HUES48 (cell line): ENCODE data around the gene GPRIN3.

Source experiments
- H3K27ac ChIP-seq: one replicate; pipeline ENCODE4 v1.7.0; 2013; ENCODE audit warnings: low read depth, low read length, inconsistent platforms
- H3K27me3 ChIP-seq: 2 replicates; pipeline ENCODE4 v1.6.1; 2013; ENCODE audit warnings: mild to moderate bottlenecking, low read length; ENCODE audit not compliant: control insufficient read depth, insufficient read depth
- H3K36me3 ChIP-seq: 2 replicates; pipeline ENCODE4 v1.6.1; 2013; ENCODE audit warnings: low read length; ENCODE audit not compliant: control insufficient read depth, insufficient read depth
- H3K4me1 ChIP-seq: 2 replicates; pipeline ENCODE4 v1.6.1; 2013; ENCODE audit warnings: mild to moderate bottlenecking, low read length; ENCODE audit not compliant: control insufficient read depth, insufficient read depth
- H3K4me3 ChIP-seq: 2 replicates; pipeline ENCODE4 v1.5.1; 2013; ENCODE audit warnings: mild to moderate bottlenecking, low read depth, low read length
- H3K9ac ChIP-seq: 2 replicates; pipeline ENCODE4 v1.6.1; 2013; ENCODE audit warnings: mild to moderate bottlenecking, low read depth, low read length, moderate library complexity
- H3K9me3 ChIP-seq: 2 replicates; pipeline ENCODE4 v1.6.1; 2013; ENCODE audit warnings: low read length; ENCODE audit not compliant: control insufficient read depth, insufficient read depth

GPRIN3 gene

GRCh38 chr4:89290727-89291516, 16.7 kb downstream of the GPRIN3 start:
- Histone ChIP-seq H3K36me3 (no peaks in the 10 kb centered on the region), H3K9ac (no peak overlapping the region), H3K9me3 (no peaks in the 10 kb centered on the region), H3K27me3 (no peaks in the 10 kb centered on the region), H3K27ac (no peak overlapping the region), H3K4me3 (no peak overlapping the region), H3K4me1 (no peaks in the 10 kb centered on the region)

- H3K27me3 ChIP-seq: no peaks in the 10 kb centered on the region
- 0 out of 2 replicates have a peak, but pooled peaks cover 5% of the 10 kb centered on the region for H3K4me1 ChIP-seq
- no peak overlapping the region for H3K9ac ChIP-seq
- H3K27ac ChIP-seq: no peak overlapping the region
- H3K36me3 ChIP-seq: no peaks in the 10 kb centered on the region
- no peaks in the 10 kb centered on the region for H3K9me3 ChIP-seq
- no peak overlapping the region for H3K4me3 ChIP-seq
Measured at GRCh38 chr4:89289312-89289711, 18.3 kb downstream of the GPRIN3 start.

GRCh38 chr4:89288430-89288829, 19.2 kb downstream of the GPRIN3 start:
- Histone ChIP-seq H3K9ac (no peak overlapping the region), H3K9me3 (no peaks in the 10 kb centered on the region), H3K27ac (no peak overlapping the region), H3K36me3 (no peaks in the 10 kb centered on the region), H3K27me3 (no peaks in the 10 kb centered on the region), H3K4me1 (peaks cover 8% of the 10 kb centered on the region; the same call in 1 of the 2 replicates), H3K4me3 (no peak overlapping the region)

DNA sequence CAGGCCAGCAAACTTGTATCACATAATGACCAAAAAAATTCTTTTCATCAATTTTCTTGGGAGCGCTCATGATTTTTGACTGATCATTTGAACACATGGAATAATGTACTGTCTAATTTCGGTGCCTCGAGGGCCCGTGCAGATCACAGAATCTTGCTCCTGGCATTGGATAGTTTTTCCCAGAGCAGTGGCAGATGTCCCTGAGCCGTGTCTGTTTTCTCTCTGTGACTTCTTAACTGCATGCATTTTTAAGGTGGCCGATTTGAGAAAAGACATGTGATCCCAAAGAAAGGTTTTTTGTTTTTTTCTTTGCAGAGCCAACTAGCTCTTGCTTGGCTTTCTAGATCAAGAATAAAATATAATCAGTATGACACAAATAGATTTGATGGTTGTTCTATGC, 19.7 kb downstream of the GPRIN3 start:
- no peaks in the 10 kb centered on the region for H3K27me3 ChIP-seq
- H3K27ac ChIP-seq: no peak overlapping the region
- H3K4me1 ChIP-seq: peaks cover 12% of the 10 kb centered on the region; the same call in 1 of the 2 replicates

GRCh38 chr4:89285745-89286144, 21.9 kb downstream of the GPRIN3 start:
- no peak overlapping the region for H3K9ac ChIP-seq
- H3K4me1 ChIP-seq: peaks cover 22% of the 10 kb centered on the region; the same call in 1 of the 2 replicates
- H3K4me3 ChIP-seq: no peak overlapping the region
- H3K27ac ChIP-seq: no peak overlapping the region
- no peaks in the 10 kb centered on the region for H3K27me3 ChIP-seq
- H3K9me3 ChIP-seq: no peaks in the 10 kb centered on the region
- H3K36me3 ChIP-seq: no peaks in the 10 kb centered on the region

More for the DNA sequence above, 19.7 kb downstream of the GPRIN3 start:
- no peak overlapping the region for H3K9ac ChIP-seq
- no peak overlapping the region for H3K4me3 ChIP-seq
- H3K36me3 ChIP-seq: no peaks in the 10 kb centered on the region
- no peaks in the 10 kb centered on the region for H3K9me3 ChIP-seq

- H3K27me3 ChIP-seq: no peaks in the 10 kb centered on the region
- H3K36me3 ChIP-seq: no peaks in the 10 kb centered on the region
- no peaks in the 10 kb centered on the region for H3K9me3 ChIP-seq
- H3K4me1 ChIP-seq: peaks cover 22% of the 10 kb centered on the region; the same call in 1 of the 2 replicates
- no peak overlapping the region for H3K27ac ChIP-seq
- H3K4me3 ChIP-seq: no peak overlapping the region
- H3K9ac ChIP-seq: no peak overlapping the region
Measured at GRCh38 chr4:89284828-89285227, 22.8 kb downstream of the GPRIN3 start.

DNA sequence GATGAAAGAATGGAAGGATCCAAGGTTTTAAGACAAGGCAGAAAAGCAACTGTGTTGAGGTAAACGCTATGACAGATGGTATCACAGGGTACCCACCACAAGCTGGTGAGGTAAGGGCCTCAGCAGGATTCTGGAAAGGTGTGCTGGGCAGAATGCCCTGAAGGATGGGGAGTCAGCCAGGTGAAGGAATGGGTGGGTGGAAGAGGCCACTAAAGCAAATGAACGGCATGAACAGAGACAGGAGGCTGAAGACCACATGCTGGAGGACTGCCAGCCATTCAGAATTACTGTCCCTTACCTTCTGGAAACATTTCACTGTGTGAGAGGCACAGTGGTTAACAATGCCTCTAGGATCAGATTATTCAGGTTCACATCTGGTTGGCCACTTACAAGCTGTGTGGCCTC, 23.6 kb downstream of the GPRIN3 start:
- H3K4me3 ChIP-seq: no peak overlapping the region
- no peak overlapping the region for H3K9ac ChIP-seq
- peaks cover 22% of the 10 kb centered on the region; the same call in 1 of the 2 replicates for H3K4me1 ChIP-seq
- no peak overlapping the region for H3K27ac ChIP-seq
- no peaks in the 10 kb centered on the region for H3K27me3 ChIP-seq
- no peaks in the 10 kb centered on the region for H3K9me3 ChIP-seq
- H3K36me3 ChIP-seq: no peaks in the 10 kb centered on the region

DNA sequence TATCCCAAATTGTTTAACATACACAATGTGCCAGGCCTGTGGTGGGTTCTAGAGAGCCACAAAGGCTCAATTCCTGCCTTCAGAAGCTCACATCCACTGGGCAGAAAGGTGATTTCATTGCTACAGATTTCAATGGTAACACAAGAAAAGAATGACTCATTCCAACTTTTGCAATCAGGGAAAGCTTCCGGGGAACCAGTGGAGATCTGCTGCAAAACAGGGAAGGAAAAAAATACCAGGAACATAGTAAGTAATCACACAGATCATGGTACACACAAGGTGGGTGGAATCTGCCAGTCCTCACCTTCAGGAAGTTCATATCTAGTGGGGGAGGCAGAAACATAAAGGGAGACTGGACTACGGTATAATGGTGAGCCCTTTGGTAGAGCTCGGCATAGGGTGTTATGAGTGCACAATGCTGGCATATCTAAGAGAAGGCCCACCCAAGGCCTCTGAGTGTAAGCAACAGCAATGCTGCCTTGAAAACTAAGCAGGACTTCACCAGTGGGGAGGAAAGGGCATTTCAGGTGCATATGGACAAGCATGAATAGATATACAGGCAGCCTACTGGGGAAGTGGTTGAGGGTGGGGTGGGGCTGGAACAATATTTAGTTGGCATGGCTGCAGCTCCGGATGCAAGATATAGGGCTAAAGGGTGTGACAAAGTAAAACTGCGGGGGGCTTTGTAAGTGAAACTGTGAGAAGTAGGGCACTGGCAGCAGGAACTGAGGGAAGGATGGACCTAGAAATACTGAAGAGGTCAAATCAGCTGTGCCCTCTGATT, 24.2 kb downstream of the GPRIN3 start:
- H3K4me3 ChIP-seq: no peak overlapping the region
- H3K9me3 ChIP-seq: no peaks in the 10 kb centered on the region
- no peak overlapping the region for H3K9ac ChIP-seq
- no peaks in the 10 kb centered on the region for H3K36me3 ChIP-seq
- peaks cover 22% of the 10 kb centered on the region; the same call in 1 of the 2 replicates for H3K4me1 ChIP-seq
- H3K27me3 ChIP-seq: no peaks in the 10 kb centered on the region
- H3K27ac ChIP-seq: no peak overlapping the region

DNA sequence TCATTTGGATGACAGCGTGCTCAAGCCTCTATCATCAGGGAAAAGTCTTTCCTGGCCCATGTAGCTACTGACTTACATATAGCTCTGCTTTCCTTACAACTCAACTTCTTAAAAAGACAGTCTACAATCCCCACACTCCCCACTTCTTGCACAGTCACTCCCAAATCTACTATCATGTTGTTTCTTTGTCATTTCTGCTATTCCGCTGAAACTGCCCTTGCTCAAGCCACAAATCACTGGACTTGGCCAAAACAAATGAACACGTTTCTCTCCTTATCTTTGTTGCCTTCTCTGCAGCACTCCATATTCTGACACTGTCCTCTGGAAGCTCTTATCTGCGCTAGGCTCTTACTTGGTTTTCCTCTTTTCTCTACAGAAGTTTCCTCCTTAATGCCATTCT, 28.2 kb downstream of the GPRIN3 start:
- no peaks in the 10 kb centered on the region for H3K9me3 ChIP-seq
- no peaks in the 10 kb centered on the region for H3K27me3 ChIP-seq
- H3K4me1 ChIP-seq: peaks cover 18% of the 10 kb centered on the region; the same call in 1 of the 2 replicates
- H3K36me3 ChIP-seq: no peaks in the 10 kb centered on the region
- H3K27ac ChIP-seq: no peak overlapping the region
- H3K4me3 ChIP-seq: no peak overlapping the region
- no peak overlapping the region for H3K9ac ChIP-seq

DNA sequence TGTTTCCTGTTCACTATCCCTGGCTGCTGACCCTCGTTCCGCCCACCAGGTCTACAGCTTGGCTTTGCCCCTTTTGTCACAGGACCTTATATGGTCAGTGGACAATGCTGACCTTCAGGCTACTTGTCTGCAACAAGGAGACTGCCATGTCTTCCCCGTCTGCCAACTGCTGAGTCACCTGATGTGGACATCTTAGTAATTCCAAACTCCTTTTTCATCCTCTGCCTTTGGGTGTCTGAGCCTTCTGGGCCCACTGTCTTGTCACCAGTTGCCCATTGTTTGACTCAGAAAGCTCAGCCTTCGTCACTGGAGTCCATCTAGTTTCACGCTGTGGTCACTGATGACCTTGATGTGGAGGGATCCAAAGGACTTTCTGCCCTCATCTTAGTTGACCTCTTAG, 30.2 kb downstream of the GPRIN3 start:
- Histone ChIP-seq H3K9ac (no peak overlapping the region), H3K4me3 (no peak overlapping the region), H3K9me3 (no peaks in the 10 kb centered on the region), H3K27me3 (no peaks in the 10 kb centered on the region), H3K4me1 (peaks cover 5% of the 10 kb centered on the region; the same call in 1 of the 2 replicates), H3K36me3 (no peaks in the 10 kb centered on the region), H3K27ac (no peak overlapping the region)

DNA sequence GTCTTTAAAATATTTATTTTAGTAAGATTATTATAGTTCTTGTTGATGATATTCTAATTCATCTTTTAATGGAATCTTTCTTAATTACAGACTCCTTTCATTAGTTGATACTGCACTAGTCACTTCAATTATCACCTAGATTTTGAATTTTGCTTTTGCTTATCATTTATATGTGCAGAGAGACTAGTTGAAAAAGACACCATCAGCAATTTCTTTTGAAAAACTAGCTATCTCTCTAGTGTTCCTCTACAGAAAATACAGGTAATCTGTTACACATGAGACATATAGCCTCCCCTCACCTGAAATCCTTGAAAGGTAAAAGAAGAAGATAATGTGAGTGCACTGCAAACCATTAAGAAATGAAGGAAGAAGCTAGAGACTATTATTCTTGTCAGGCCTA, 31.3 kb downstream of the GPRIN3 start:
- H3K27me3 ChIP-seq: no peaks in the 10 kb centered on the region
- no peaks in the 10 kb centered on the region for H3K36me3 ChIP-seq
- no peak overlapping the region for H3K4me3 ChIP-seq
- H3K9ac ChIP-seq: no peak overlapping the region
- no peaks in the 10 kb centered on the region for H3K4me1 ChIP-seq
- no peak overlapping the region for H3K27ac ChIP-seq
- no peaks in the 10 kb centered on the region for H3K9me3 ChIP-seq
